ENCODE results near the gene ERN2.

DNA sequence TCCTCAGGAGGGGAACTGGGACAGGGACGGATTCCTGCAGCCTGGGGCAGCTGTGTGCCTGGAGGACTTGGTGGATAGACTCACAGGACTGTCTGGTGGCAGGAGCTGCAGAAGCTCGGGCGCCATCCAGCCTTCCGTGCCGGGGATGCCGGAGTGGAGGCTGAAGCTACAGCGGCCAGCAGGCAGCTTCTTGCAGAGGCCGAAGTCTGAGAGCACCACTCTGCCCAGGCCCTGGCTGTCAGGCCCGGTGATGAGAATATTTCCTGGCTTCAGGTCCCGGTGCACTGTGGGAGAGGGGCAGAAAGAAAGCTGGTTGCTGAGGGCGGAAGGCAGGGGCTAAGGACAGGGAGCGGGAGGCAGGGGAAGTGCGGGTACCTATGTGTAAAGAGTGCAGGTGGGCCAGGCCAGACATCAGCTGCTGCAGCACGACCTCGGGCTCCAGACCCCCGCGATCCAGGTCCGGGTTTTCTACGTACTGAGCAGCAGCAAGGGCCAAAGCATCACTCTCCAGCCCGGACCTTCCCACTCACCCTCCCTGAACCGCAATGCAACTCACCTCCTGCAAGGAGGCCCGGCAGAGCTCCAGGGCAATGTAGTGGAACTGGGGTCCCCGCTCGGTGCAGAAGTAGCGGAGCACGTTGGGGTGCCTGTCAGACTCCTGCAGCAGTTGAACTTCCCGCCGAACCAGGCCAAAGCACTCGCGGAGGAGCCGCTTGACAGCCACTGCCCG is 18.2 kb downstream of the ERN2 start:
- no peak for TF ChIP-seq JUN (CRISPR knock-in tag; IDR thresholded peaks at IDR 0.05)
- TF ChIP-seq, protein P1, sequence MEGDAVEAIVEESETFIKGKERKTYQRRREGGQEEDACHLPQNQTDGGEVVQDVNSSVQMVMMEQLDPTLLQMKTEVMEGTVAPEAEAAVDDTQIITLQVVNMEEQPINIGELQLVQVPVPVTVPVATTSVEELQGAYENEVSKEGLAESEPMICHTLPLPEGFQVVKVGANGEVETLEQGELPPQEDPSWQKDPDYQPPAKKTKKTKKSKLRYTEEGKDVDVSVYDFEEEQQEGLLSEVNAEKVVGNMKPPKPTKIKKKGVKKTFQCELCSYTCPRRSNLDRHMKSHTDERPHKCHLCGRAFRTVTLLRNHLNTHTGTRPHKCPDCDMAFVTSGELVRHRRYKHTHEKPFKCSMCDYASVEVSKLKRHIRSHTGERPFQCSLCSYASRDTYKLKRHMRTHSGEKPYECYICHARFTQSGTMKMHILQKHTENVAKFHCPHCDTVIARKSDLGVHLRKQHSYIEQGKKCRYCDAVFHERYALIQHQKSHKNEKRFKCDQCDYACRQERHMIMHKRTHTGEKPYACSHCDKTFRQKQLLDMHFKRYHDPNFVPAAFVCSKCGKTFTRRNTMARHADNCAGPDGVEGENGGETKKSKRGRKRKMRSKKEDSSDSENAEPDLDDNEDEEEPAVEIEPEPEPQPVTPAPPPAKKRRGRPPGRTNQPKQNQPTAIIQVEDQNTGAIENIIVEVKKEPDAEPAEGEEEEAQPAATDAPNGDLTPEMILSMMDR (IDR thresholded peaks at IDR 0.05) = no peak
- TF ChIP-seq TCF7 (CRISPR knock-in tag; IDR thresholded peaks at IDR 0.05; ENCODE audit: low read depth) = no peak
- 0 out of 2 replicates have a peak, but pooled peaks have one; percentile 16 for TF ChIP-seq CREB1 (CRISPR knock-in tag; IDR thresholded peaks at IDR 0.05)
- TF ChIP-seq, protein P2, sequence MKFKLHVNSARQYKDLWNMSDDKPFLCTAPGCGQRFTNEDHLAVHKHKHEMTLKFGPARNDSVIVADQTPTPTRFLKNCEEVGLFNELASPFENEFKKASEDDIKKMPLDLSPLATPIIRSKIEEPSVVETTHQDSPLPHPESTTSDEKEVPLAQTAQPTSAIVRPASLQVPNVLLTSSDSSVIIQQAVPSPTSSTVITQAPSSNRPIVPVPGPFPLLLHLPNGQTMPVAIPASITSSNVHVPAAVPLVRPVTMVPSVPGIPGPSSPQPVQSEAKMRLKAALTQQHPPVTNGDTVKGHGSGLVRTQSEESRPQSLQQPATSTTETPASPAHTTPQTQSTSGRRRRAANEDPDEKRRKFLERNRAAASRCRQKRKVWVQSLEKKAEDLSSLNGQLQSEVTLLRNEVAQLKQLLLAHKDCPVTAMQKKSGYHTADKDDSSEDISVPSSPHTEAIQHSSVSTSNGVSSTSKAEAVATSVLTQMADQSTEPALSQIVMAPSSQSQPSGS (CRISPR knock-in tag; IDR thresholded peaks at IDR 0.05; ENCODE audit: borderline replicate concordance, low read depth) = no peak
- TF ChIP-seq, protein P3, sequence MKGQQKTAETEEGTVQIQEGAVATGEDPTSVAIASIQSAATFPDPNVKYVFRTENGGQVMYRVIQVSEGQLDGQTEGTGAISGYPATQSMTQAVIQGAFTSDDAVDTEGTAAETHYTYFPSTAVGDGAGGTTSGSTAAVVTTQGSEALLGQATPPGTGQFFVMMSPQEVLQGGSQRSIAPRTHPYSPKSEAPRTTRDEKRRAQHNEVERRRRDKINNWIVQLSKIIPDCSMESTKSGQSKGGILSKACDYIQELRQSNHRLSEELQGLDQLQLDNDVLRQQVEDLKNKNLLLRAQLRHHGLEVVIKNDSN (CRISPR knock-in tag; IDR thresholded peaks at IDR 0.05) = no peak; the same call in 1 of the 2 replicates
- TF ChIP-seq, protein P4, sequence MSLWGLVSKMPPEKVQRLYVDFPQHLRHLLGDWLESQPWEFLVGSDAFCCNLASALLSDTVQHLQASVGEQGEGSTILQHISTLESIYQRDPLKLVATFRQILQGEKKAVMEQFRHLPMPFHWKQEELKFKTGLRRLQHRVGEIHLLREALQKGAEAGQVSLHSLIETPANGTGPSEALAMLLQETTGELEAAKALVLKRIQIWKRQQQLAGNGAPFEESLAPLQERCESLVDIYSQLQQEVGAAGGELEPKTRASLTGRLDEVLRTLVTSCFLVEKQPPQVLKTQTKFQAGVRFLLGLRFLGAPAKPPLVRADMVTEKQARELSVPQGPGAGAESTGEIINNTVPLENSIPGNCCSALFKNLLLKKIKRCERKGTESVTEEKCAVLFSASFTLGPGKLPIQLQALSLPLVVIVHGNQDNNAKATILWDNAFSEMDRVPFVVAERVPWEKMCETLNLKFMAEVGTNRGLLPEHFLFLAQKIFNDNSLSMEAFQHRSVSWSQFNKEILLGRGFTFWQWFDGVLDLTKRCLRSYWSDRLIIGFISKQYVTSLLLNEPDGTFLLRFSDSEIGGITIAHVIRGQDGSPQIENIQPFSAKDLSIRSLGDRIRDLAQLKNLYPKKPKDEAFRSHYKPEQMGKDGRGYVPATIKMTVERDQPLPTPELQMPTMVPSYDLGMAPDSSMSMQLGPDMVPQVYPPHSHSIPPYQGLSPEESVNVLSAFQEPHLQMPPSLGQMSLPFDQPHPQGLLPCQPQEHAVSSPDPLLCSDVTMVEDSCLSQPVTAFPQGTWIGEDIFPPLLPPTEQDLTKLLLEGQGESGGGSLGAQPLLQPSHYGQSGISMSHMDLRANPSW (CRISPR knock-in tag; conservative IDR thresholded peaks at IDR 0.05; ENCODE audit: low read depth) = no peak
- no peak for TF ChIP-seq ETV6 (CRISPR knock-in tag; IDR thresholded peaks at IDR 0.05)
- TF ChIP-seq, protein P5, sequence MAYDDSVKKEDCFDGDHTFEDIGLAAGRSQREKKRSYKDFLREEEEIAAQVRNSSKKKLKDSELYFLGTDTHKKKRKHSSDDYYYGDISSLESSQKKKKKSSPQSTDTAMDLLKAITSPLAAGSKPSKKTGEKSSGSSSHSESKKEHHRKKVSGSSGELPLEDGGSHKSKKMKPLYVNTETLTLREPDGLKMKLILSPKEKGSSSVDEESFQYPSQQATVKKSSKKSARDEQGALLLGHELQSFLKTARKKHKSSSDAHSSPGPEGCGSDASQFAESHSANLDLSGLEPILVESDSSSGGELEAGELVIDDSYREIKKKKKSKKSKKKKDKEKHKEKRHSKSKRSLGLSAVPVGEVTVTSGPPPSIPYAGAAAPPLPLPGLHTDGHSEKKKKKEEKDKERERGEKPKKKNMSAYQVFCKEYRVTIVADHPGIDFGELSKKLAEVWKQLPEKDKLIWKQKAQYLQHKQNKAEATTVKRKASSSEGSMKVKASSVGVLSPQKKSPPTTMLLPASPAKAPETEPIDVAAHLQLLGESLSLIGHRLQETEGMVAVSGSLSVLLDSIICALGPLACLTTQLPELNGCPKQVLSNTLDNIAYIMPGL (CRISPR knock-in tag; IDR thresholded peaks at IDR 0.05) = no peak

All from WTC11 (cell line).